Measurements from ENCODE around the gene NEDD1. TPM values are rescaled to one million over a fixed set of nuclear protein-coding genes. Genes with fewer than 3 reads are reported as not detected.

The NEDD1 gene
- total RNA-seq, 6 donors from 2014 or later: 9.1 to 21.4 (median 12.7) TPM

GRCh38 chr12:96919510-96920210, 12.6 kb downstream of the NEDD1 start:
- ATAC-seq (ENCODE audit: low FRiP score in 2 of 2): no peak
- no peak for DNase-seq
- peaks cover 0 to 11% (median 2%) of the 10 kb centered on the region in 4 donors for H3K36me3 ChIP-seq
- no peaks in the 10 kb centered on the region for H3K27me3 ChIP-seq
- 86 to 91% methylated on average over 2 of the region's 2 CpGs for WGBS, 2 donors
- no peak for TF ChIP-seq POLR2AphosphoS5 (IDR thresholded peaks at IDR 0.05)
- no peak for TF ChIP-seq EP300 (IDR thresholded peaks at IDR 0.05)
- TF ChIP-seq POLR2A (IDR thresholded peaks at IDR 0.05): no peak
- no peak for TF ChIP-seq CTCF (IDR thresholded peaks at IDR 0.05)
- no peaks in the 10 kb centered on the region for H3K9me3 ChIP-seq
- no peaks in the 10 kb centered on the region for H3K4me1 ChIP-seq
- no peak overlapping the region for H3K4me3 ChIP-seq
- no peak overlapping the region for H3K27ac ChIP-seq

DNA sequence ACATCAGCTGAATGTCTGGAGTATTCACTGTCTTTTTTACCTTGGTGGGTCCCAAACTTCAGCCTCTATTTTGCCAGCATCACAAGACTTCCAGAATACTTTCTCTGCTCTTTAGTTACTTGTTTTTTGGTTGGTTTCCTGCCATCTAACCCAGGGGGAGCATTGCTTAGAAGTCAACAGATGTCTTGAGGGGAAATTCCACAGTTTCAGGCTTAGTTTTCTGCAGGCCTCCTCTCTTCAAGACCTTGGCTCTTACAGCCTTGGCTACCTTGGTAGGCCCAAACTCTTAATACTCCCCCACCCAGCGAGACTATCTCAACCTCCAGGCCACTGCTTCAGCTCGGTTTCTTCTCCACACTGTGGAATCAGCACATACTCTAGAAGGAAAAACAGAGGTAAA, 41.7 kb downstream of the NEDD1 start:
- Histone ChIP-seq H3K9me3 (no peaks in the 10 kb centered on the region), H3K4me1 (no peaks in the 10 kb centered on the region), H3K36me3 (peaks cover 0 to 52% (median 22%) of the 10 kb centered on the region in 4 donors), H3K4me3 (no peak overlapping the region), H3K27ac (no peak overlapping the region), H3K27me3 (no peaks in the 10 kb centered on the region)
- TF ChIP-seq EP300 (IDR thresholded peaks at IDR 0.05): no peak
- TF ChIP-seq POLR2A (IDR thresholded peaks at IDR 0.05): no peak
- no peak for TF ChIP-seq CTCF (IDR thresholded peaks at IDR 0.05)
- no peak for TF ChIP-seq POLR2AphosphoS5 (IDR thresholded peaks at IDR 0.05)
- 97 to 98% methylated on average over 2 of the region's 2 CpGs for WGBS, 2 donors
- DNase-seq (no peak), ATAC-seq (ENCODE audit: low FRiP score in 2 of 2) (no peak)

- TF ChIP-seq CTCF (IDR thresholded peaks at IDR 0.05) (no peak), EP300 (IDR thresholded peaks at IDR 0.05) (no peak), POLR2AphosphoS5 (IDR thresholded peaks at IDR 0.05) (no peak), POLR2A (IDR thresholded peaks at IDR 0.05) (no peak)
- WGBS, 2 donors: 79 to 86% methylated on average over 3 of the region's 3 CpGs
- Histone ChIP-seq H3K27ac (no peak overlapping the region), H3K4me1 (no peaks in the 10 kb centered on the region), H3K9me3 (no peaks in the 10 kb centered on the region), H3K4me3 (no peak overlapping the region), H3K27me3 (no peaks in the 10 kb centered on the region), H3K36me3 (no peaks in the 10 kb centered on the region)
- no peak for DNase-seq
- ATAC-seq (ENCODE audit: low FRiP score in 2 of 2): no peak
Observed at GRCh38 chr12:96979532-96979931, 72.5 kb downstream of the NEDD1 start.

DNA sequence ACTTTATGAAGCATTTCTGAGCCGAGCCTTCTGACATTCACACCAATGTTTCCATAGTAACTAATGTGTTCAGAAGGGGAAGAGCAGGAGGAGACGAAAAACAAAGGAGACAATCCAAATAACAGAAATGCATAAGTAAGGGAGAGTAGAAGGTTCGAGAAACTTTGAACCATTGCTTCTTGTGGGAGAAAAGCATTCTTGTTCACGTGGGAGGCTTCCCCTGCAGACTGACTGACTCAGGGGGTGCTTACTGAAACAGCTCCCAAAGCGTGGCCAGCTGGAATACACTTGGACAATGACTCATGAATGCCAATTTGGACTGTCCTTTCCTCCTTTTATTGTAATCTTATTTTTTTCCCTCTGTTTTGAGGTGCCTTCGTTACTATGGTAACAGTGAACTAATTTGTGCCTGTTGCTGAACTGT, 73.9 kb downstream of the NEDD1 start:
- no peak for TF ChIP-seq POLR2A (IDR thresholded peaks at IDR 0.05)
- H3K36me3 ChIP-seq: no peaks in the 10 kb centered on the region
- H3K9me3 ChIP-seq: no peaks in the 10 kb centered on the region
- H3K27ac ChIP-seq: no peak overlapping the region
- H3K27me3 ChIP-seq: peaks cover 0 to 4% (median 0%) of the 10 kb centered on the region in 4 donors
- ATAC-seq (ENCODE audit: low FRiP score in 2 of 2) (no peak), DNase-seq (no peak)
- 60 to 62% methylated on average over 6 of the region's 6 CpGs for whole genome bisulfite sequencing, 2 donors
- no peak overlapping the region for H3K4me3 ChIP-seq
- H3K4me1 ChIP-seq: peaks cover 0 to 9% (median 7%) of the 10 kb centered on the region in 4 donors

GRCh38 chr12:96981911-96982310, 74.9 kb downstream of the NEDD1 start:
- TF ChIP-seq POLR2A (IDR thresholded peaks at IDR 0.05): no peak
- TF ChIP-seq POLR2AphosphoS5 (IDR thresholded peaks at IDR 0.05): no peak
- no peak for TF ChIP-seq CTCF (IDR thresholded peaks at IDR 0.05)
- TF ChIP-seq EP300 (IDR thresholded peaks at IDR 0.05): no peak
- no peak overlapping the region for H3K27ac ChIP-seq
- H3K4me3 ChIP-seq: no peak overlapping the region
- peaks cover 0 to 4% (median 0%) of the 10 kb centered on the region in 4 donors for H3K27me3 ChIP-seq
- WGBS, 2 donors: 69 to 75% methylated on average over 4 of the region's 4 CpGs
- no peaks in the 10 kb centered on the region for H3K9me3 ChIP-seq
- ATAC-seq (ENCODE audit: low FRiP score in 2 of 2): no peak
- H3K36me3 ChIP-seq: no peaks in the 10 kb centered on the region
- H3K4me1 ChIP-seq: peaks cover 0 to 13% (median 8%) of the 10 kb centered on the region in 4 donors
- DNase-seq: no peak
